PC-3 (cell line): ENCODE measurements around the gene TEX55.

ENCODE experiments used
- CTCF ChIP-seq: fragments of 300-600 bp; sonication (generic); conservative IDR thresholded peaks from 2 replicates; pipeline ENCODE4 v1.5.1; 2017; ENCODE audit warnings: antibody characterized with exemption, low read depth, mild to moderate bottlenecking, low read length
- EZH2 ChIP-seq: fragments of 300-600 bp; sonication (generic); IDR thresholded peaks from one replicate; pipeline ENCODE4 v1.6.1; 2017; ENCODE audit warnings: antibody characterized with exemption, mild to moderate bottlenecking, low read length; ENCODE audit not compliant: unreplicated experiment
- EZH2phosphoT487 ChIP-seq: fragments of 300-600 bp; sonication (generic); IDR thresholded peaks from 2 replicates; pipeline ENCODE4 v1.6.1; 2018; ENCODE audit warnings: mild to moderate bottlenecking, antibody characterized with exemption, low read length, borderline replicate concordance

- no peak for TF ChIP-seq EZH2
- TF ChIP-seq CTCF, result no peak
- TF ChIP-seq EZH2phosphoT487, result no peak
These were observed 14.4 kb downstream of the TEX55 start for GRCh38 chr3:119160361-119160760.
